ENCODE data around the gene ZNF140.
A peak's percentile ranks its signal among the peaks of the same experiment; 100 is the strongest.

Gene ZNF140

DNA sequence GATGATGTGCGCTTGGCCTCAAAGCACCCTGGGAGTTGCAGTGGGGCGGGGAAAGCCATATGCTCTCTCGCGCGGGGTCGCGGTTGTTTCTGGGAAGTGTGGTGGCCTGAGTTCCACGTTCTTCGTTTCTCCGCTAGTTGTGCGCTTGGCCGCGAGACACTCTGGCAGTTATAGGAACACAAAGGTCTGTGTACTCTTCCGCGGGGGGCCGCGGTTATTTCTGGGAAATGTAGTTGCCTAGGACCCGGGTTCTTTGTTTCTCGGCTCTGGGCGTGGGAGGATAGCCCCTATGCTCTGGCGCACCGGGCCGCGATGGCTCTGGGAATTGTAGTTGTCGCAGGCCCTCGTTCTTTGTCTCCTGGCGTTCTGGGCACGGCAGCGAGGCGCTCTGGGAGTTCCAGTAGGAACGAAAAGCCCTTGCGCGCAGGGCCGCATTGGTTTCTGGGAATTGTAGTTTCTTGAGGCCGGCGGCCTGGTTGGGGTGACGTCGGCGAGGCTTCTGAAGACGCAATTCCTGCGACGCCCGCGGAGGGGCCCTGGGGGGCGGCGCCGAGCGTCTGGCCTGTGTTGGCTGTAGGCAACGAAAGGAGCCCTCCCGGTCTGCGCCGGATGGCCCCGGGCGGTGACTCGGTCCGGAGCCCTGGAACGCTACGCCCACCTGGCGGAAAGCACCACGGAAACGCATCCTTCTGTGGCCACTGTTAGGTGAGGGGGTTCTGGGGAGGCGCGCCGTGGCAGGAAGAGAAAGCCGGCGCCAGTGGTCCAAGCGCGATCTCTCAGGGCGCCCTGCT lies at the start of gene ZNF140:
Gene ZNF140 (plus strand): TSS at position 556 of the 791 bp plus-strand sequence. CDS start 398 bp downstream, outside the sequence.
- peak; percentile 95 for DNase-seq

DNA sequence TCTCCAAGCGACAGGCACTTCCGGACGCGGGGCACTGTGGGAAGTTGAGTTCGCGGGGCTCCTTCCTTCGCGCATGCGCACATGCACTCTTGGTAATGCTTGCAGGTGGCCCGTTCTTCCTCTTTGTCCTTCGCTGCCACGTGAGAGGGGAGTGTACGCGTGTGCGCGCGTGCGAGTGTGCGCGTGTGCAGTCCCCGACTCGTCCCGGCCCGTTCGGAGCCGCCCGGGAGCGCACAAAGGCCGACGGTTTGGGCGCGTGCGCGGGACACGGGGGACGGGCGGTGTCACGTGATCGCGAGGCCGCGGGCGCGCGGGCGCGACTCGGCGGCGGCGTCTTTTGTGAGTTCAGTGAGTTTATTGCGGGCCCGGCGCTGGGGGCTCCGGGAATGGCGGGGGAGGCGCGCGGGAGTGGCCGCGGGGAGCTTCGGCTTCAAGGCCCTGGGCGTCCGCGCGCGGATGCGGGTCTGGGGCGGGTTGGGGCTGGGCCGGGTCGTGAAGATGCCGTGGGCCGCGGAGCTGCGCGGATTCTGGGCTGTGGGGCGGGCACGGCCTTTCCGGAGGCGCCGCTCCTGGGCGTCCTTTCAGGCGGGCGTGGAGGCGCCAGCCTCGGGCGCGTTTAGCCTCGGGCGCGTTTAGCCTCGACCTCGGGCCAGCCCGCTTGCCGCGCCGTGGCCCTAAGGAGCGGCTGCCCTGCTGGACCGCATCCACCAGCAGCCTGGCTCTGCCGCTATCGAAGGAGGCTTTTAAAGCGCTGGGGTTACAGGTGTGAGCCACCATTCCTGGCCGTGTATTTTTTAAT lies 43.3 kb upstream of the ZNF140 start, which contains the start of gene ZNF84:
Gene ZNF84 (plus strand): TSS at position 303 of the 799 bp plus-strand sequence. CDS start 3,959 bp downstream, outside the sequence.
- peak; percentile 97 for DNase-seq

DNA sequence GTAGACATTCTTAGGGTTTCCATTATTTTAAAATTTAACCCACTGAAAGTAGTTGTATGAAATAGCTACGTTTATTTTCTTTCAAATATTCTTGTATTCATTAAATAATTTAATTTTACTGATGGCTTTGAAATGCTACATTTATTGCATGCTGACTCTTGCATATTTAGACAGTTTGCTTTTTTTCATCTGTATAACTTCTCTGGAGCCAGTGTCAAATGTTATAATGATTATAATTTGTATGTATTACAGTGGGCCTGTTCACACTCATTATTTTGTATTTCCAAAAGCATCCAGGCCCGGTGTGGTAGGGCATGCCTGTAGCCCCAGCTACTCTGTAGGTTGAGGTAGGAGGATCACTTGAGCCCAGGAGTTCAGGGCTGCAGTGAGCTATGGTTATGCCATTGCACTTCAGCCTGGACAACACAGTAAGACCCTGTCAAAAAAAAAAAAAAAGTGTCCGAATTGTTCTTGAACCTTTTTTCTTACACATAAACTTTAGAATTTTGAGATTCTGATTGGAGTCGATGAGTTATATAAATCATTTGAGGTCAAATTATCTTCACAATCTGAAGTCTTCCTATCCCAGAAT lies 42.5 kb upstream of the ZNF140 start:
- no peak for DNase-seq

DNA sequence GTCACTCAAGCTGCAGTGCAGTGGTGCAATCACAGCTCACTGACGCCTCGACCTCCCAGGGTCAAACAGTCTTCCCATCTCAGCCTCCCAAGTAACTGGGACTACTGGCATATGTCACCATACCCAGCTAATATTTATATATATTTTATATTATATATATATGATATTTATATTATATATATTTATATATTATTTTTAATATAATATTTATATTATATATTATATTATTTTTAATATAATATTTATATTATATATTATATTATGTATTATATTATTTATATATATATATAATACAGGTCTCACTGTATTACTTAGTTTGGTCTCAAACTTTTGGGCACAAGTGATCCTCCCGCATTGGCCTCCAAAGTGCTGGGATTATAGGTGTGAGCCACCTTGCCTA lies 34.0 kb upstream of the ZNF140 start:
- DNase-seq, result no peak

DNA sequence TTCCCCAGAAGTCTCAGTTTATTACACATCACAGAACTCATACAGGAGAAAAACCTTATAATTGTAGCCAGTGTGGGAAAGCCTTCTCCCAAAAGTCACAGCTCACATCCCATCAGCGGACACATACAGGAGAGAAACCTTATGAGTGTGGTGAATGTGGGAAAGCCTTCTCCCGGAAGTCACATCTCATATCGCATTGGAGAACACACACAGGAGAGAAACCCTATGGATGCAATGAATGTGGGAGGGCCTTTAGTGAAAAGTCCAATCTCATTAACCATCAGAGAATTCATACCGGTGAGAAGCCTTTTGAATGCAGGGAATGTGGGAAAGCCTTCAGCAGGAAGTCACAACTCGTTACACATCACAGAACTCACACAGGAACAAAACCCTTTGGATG lies 23.3 kb upstream of the ZNF140 start:
- no peak for DNase-seq

DNA sequence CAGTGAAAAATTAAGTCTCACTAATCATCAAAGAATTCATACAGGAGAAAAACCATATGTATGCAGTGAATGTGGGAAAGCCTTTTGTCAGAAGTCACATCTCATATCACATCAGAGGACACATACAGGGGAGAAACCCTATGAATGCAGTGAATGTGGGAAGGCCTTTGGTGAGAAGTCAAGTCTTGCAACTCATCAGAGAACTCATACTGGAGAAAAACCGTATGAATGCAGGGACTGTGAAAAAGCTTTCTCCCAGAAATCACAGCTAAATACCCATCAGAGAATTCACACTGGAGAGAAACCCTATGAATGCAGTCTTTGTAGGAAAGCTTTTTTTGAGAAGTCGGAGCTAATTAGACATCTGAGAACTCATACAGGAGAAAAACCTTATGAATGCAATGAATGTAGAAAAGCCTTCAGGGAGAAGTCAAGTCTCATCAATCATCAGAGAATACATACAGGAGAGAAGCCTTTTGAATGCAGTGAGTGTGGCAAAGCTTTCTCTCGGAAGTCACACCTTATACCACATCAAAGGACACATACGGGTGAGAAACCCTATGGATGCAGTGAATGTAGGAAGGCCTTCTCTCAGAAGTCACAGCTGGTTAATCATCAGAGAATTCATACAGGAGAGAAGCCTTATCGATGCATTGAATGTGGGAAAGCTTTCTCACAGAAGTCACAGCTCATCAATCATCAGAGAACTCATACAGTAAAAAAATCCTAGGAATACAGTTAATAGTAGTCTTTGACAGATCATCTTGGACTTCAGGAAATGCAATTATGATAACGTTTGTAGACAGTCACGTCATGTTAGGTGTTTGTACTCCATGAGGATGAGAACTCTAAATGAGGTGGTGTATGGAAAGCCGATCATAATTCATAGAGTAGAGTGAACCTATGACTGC lies 22.3 kb upstream of the ZNF140 start:
- no peak for DNase-seq

DNA sequence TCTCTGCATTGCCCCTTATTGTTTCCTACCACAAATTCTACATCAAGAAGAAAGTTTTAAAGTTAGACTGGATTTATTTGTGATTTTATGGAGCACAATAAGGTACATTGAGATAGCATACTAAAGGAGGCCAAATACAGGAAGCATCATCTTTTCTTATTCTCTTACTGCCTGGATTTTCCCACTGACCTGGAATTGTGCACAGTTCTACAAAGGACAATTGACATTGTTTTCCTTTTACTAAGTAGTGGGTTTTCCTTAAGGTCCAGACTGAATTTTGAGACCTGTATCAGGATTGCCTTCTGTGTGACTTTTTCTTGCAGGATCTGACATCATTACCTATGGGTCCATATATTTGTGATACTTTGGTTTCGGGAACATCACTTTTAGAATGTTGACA lies 18.8 kb upstream of the ZNF140 start:
- no peak for DNase-seq

DNA sequence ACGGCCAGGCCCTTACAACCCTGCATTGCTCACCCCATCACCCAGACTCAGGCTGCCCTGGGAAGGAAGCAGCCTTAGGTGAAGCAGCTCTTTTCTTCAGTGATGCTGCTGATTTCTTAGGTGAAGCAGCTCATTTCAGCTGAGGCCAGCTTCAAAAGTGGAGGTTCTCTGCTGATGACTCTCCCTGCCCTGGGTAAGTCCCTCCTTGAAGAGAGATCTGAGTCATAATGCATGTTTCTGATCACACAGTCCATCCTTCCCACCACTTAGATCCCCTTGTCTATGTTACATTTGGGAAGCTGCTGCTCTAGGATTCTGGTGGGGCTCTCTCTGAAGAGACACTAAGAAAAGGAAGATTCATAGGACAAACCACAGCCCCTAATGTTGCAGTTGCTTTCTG lies 17.2 kb upstream of the ZNF140 start:
- DNase-seq, result no peak

DNA sequence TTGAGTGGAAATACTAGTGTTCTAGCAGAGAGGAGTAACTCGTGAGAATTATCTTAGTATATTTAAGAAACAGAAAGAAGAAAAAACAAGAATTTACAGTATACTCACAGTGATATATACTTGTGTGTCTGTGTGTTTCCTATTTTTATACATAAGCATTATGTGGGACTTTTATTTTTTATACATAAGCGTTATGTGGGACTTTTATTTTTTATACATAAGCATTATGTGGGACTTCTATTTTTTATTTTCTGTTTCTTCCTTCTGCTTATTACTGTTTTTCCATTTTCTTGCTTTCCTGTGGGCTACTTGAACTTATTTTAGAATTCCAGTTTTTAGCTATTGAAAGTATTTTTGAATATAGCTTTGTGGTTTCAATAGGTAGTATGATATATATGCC lies 6.9 kb upstream of the ZNF140 start:
- DNase-seq, result no peak

DNA sequence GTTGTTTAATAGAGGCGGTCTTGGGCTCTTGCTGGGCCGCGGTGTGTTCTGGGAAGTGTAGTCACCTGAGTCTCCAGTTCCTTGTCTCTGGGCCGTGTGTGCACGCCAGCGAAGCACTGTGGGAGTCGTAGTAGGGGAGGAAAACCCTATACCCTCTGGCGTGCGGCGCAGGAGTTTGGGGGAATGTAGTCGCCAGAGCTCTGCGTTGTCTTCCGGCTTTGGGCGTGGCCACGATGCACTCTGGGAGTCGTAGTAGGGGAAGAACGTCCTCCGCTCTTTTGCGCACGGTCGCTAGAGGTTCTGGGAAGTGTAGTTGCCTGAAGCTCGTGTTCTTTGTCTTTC lies 726 bp upstream of the ZNF140 start:
- DNase-seq, result peak; percentile 93

DNA sequence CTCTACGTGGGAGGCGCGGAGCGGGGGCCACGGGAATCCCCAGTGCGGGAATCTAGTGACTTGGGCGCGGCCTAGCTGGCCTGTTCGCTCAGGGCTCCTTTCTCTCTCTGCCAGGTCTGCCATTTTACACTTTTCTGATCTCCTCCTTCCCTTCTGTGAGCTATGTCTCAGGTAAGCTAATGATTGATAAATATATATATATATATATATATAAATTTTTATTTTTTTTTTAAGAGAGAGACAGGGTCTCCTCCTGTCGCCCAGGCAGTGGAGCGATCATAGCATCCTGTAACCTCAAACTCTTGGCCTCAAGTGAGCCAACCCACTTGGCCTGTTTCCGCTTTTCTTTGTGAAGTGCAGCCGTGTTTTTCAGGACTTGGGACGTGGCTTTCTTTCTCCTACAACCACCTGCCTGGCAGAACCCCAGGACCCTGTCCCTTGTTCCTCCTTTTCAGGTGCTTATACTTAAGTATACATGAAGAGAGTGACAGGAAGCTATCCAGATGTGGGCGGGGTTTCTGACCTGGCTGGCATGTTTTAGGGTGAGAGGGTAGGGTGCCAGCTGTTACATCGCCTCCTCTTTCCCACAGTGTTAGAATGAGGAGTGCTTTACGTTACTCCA lies 547 bp downstream of the ZNF140 start:
- no peak for DNase-seq

DNA sequence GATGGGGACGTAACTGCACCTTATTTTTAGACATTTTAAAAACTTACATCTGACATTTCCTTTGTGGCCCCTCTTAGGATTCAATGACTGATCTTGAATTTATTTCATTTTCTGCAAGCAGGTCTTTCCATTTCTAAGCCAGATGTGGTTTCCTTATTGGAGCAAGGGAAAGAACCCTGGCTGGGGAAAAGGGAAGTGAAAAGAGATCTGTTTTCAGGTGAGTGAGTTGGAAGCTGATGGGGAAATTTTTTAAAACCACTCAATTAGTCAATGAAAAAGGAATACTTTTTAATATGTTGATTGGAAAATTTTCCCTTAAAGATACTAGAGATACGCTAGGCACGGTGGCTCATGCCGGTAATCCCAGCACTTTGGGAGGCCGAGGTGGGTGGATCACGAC lies 2.6 kb downstream of the ZNF140 start:
- no peak for DNase-seq

DNA sequence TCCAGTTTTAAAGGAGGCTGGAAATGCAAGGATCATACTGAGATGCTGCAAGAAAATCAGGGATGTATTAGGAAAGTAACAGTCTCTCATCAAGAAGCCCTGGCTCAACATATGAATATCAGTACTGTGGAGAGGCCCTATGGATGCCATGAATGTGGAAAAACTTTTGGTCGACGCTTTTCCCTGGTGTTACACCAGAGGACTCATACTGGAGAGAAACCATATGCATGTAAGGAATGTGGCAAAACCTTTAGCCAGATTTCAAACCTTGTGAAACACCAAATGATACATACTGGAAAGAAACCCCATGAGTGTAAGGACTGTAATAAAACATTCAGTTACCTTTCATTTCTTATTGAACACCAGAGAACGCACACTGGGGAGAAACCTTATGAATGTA lies 24.9 kb downstream of the ZNF140 start:
- no peak for DNase-seq

DNA sequence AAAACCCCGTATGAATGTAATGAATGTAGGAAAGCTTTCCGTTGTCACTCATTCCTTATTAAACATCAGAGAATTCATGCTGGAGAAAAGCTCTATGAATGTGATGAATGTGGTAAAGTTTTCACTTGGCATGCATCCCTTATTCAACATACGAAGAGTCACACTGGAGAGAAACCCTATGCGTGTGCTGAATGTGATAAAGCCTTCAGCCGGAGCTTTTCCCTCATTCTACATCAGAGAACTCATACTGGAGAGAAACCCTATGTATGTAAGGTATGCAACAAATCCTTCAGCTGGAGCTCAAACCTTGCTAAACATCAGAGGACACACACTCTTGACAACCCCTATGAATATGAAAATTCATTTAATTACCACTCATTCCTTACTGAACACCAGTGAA lies 25.5 kb downstream of the ZNF140 start:
- no peak for DNase-seq

DNA sequence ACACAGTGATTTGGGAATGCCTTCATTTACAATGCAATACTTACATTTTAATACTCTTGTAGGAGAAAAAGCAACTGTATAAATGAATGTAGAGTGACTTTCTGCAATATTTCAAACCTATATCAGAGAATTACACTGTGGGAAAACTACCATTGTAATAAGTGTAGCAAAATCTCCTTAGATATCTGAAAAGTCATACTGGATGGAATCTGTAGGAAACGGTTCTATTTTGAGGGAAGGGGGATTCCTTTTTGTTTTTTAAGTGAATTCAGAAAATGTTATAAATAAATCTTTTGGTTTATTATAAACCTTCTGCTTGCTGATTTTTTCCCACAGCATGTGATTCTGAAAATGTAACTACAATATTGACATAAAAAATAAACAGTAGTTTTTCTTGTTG lies 26.4 kb downstream of the ZNF140 start:
- no peak for DNase-seq

DNA sequence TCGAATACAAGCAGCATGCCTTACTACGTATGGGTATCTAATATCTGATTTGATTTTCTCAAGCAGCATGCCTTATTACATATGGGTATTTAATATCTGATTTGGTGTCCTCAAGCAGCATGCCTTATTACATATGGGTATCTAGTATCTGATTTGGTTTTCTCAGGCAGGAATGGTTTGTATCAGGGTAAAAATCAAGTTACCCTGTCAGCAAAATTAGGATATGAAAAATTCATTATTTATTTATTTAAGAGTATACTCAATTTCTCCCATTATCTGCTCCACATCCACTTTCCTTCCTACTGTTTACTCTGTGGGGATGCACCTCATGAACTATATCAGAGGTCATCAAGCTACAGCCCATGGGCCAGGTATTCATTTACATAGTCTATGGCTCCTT lies 27.4 kb downstream of the ZNF140 start:
- no peak for DNase-seq

DNA sequence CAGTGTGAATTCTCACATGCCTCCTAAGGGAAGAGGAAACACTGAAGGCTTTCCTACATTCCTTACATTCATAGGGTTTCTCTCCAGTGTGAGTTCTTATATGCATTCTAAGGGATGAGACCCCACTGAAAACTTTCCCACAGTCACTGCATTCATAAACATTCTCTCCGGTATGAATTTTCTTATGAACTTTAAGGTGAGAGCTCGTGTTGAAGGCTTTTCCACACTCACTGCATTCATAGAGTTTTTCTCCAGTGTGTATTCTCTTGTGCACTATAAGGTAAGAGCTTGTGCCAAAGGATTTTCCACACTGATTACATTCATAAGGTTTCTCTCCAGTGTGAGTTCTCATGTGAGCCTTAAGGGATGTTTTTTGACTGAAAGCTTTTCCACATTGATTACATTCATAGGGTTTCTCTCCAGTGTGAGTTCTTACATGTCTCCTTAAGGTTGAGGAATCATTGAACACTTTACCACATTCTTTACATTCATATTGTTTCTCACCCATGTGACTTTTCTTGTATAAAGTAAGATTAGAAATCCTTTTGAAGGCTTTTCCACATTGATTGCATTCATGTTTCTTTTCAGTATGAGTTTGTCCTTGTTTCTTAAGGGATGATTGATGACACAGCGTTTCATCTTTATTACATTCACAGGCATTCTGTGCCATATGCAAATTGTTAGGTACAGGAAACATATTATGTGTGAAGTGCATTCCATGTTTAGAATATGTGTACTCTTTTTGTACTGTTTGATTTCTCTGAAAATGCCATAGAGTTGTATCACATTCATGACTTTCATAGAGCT lies 39.9 kb downstream of the ZNF140 start:
- DNase-seq, result no peak

DNA sequence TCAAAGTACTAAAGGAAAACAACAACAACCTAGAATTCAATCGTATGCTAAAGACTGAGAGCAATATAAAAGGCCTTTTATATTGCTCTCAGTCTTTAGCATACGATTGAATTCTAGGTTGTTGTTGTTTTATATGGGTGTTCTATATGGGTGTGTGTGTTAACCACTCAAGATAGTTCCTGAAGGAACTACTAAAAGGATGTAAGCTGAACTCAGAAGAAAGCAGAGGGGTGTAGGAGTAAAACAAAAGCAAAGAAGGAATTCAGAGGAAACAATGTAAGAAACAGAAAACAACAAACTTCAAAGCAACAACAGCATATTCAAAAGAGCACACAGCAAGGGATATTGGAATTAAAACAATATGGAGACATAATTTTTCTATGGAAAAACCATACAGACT lies 44.0 kb downstream of the ZNF140 start:
- no peak for DNase-seq

DNA sequence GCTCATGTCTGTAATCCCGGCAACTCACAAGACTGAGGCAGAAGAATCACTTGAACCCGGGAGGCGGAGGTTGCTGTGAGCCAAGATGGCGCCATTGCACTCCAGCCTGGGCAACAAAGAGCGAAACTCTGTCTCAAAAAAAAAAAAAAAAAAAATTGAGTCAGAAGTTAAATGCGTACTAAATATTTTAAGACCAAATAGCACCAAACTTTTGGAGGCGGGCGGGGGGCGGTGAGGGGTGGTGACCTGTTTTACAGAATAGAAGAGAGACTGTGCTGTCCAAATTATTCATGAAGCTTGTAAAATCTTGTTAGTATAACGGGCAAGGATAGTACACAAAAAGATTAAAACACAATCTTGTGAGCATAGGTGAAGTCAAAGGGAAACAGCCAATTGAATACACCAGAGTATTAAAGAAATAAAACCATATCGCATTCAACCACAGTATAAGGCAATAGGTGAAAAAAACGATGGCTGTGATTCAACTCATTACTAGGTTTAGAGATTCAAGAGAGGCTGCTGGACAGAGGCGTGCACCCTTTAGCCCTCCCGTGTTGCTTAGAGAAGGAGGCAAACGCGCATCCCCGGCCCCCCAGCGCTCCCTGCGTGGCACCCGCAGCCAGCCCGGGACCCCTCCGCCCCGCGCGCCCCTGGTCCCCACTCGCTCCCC lies 48.8 kb downstream of the ZNF140 start:
- no peak for DNase-seq

DNA sequence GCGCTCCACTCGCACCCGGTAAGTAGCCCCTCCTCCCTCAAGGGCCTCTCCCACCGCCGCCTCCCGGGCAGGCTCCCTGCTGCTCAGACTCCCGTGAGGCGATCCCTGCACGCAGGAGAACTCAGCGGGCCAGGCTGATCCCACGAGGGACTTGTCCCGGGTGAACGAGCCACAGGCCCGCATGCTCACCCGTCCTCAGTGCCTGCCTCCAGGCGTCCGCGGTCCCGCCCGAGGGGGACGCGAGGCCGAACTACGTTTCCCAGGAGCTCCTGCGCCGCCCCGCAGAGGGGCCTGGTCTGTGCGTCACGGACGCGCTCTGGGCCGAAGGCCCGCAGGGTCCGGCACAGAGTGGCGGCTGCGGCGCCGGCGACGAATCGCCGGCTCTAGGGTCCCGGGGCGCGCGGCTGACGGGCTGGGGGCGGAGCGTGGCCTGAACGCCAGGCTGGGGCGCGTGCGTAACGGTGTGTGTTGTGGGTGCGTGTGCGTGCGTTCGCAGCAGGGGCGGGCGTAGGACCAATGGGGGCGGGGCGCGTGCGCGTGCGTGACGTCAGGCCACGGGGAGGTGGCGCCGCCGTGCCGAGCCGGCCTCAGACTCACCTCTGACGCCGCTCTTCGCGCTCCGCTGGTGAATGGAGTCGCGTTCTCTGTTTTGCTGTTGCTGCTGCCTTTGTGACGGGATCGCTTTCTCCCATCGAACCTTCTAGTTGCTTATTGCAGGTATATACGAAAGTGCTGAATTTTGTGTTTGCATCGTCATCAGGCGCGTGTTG lies 49.5 kb downstream of the ZNF140 start, which contains the start of the genes ZNF10 and ZNF891:
Gene ZNF10 (plus strand): TSS at position 590 of the 770 bp plus-strand sequence. CDS start 13,866 bp downstream, outside the sequence.
Gene ZNF891 (minus strand): TSS at position 237 of the 770 bp plus-strand sequence. CDS start 8,356 bp downstream, outside the sequence.
- peak; percentile 99 for DNase-seq

All from activated CD8-positive, alpha-beta memory T cell treated with anti-CD3 and anti-CD28 coated beads, Interleukin-2, amount 50 U/mL, for 48 hours (primary cell).